Stimulated activated CD4-positive, alpha-beta T cell treated with anti-CD3 and anti-CD28 coated beads, Interleukin-4, amount 100 ng/mL, for 24 hours (primary cell): ENCODE results near the gene USP7.
A peak's percentile ranks its signal among the peaks of the same experiment; 100 is the strongest.
"Not testable (repeated sequence)": the region's sequence is repeated elsewhere in the genome, so short reads cannot be mapped to it uniquely, and the experiment has no call there.

Experiments used
- DNase-seq: peaks from one replicate; pipeline ENCODE4 v3.0.0-alpha.2; 2020

USP7 gene

GRCh38 chr16:8898660-8899318, 64.9 kb downstream of the USP7 start:
- no peak for DNase-seq

- DNase-seq, result no peak
Observed at GRCh38 chr16:8894736-8895334, 68.9 kb downstream of the USP7 start.

- DNase-seq, result no peak
Observed at GRCh38 chr16:8893976-8894690, 69.6 kb downstream of the USP7 start.

- DNase-seq, result no peak
Observed at GRCh38 chr16:8893426-8893825, 70.3 kb downstream of the USP7 start.

GRCh38 chr16:8892101-8892575, 71.6 kb downstream of the USP7 start:
- peak; percentile 13 for DNase-seq

DNA sequence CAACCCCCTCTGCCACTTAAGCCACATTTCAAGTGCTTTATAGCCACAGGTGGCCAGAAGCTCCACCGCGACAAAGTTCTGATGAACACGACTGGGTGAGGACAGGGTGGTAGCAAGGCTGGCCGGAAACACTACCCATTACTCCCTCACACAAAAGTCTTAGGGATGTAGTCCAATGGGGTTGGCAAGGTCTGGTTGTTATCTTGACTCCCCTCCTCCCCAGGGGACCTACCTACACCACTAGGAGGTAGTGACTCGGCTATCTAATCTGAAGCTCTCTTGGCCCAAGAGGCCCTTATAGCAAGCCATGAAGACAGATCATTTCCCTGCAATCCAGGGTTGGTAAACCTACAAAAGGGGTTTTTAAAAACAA, 73.2 kb downstream of the USP7 start:
- DNase-seq, result no peak

- DNase-seq, result no peak
Observed at GRCh38 chr16:8889893-8890548, 73.7 kb downstream of the USP7 start.

DNA sequence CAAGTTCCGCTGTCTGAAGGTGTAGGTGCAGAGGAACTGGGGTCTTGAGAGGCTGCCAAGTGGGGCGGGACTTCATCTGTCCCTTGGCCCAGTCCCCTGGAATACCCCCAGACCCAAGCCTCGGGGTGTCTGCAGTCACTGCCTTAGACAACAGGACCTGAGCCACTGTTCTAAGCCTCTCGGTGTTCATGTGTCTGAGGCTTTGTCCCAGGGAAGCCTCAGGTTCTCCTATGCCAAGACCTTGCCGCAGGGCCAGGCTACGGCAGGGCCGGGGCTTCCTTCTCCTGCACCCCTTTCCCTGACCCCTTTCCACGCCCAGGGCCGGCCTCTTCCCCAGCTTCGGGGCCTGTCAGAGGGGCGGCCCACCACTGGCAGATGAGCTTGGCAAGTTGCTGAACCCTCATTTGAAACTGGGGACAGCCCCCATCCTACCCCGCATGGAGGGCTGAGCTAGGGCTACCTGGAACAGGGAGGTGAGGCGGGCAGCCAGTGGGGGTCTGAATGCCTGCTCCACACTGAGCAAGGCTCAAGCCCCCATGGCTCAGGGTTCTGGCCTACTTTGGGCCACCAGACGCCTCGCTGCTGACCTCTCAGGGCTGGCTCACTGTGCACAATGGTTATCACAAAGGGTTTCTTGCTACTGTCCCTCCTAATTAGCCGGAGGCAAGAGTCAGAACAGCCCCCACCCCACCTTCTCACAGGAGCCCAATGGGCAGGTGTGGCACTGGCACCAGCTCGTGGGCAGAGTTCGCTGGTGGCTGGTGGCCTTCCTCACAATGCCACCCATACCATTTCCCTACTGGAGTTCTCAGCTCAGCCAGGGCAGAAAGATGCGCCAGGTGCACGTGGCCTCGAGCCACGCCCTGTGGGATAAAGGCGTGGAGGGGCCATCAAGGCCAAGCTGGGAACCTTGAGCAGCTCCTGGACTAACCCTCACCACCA, 74.5 kb downstream of the USP7 start:
- DNase-seq, result no peak

DNA sequence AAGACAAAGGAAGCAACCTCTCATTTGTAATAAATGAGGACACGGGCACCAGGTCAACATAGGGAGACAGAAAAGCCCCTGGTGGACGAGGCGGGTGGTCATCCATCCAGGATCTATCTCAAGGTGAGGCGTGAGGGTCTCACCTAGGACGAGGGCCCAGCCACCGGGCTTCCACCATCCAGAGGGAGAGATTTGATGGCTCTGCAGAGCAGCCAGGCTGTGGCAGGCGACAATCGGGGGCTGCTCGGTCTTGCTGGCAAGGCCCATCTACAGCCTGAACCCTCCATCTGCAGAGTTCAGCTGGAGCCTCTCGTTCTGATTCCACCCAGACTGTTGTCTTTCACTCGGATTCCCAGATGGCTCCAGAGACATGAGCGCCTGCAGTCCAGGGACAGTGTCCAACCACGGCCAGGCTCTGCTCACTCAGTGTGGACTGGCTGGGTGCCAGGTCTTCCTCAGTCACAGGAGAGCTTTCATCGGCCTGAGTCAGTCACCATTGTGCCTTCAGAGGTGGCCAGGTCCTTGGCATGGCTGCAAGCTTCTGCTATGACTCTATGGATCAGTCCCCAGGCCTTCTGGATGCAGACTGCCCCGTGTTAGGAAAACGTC, 75.7 kb downstream of the USP7 start:
- DNase-seq, result no peak

- no peak for DNase-seq
Observed at GRCh38 chr16:8887431-8887765, 76.3 kb downstream of the USP7 start.

DNA sequence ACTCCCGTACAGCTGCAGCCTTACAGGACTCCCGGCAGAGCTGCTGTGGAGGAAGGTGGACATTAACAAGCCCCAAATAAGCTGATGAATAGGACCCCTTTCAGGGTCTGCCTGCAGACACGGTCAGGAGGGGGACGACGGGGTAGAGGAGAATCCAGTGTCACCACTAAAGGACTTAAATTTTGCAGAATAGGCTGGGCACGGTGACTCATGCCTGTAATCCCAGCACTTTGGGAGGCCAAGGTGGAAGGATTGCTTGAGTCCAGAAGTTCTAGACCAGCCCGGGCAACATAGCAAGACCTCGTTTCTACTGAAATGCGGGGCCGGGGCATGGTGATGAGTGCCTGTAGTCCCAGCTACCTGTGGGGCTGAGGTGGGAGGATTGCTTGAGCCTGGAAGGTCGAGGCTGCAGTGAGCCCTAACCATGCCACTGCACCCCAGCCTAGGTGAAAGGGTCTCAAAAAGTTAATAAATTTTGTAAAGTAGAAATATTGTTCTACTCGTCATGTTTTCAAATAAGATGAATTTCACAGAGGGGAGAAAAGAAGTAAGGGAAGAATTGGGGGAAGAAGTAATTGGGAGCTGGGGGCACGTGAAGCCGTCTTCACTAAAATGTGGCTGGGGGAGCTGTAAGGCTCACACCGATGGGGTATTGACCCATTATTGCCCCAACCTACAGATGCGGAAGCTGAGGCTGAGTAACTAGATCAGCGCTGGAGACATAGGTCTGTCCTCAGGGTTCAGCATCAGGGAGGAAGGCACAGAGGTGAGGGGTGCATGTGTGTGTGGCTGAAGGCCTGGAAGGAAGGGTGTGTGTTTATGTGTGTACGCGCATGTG, 76.9 kb downstream of the USP7 start:
- no peak for DNase-seq

DNA sequence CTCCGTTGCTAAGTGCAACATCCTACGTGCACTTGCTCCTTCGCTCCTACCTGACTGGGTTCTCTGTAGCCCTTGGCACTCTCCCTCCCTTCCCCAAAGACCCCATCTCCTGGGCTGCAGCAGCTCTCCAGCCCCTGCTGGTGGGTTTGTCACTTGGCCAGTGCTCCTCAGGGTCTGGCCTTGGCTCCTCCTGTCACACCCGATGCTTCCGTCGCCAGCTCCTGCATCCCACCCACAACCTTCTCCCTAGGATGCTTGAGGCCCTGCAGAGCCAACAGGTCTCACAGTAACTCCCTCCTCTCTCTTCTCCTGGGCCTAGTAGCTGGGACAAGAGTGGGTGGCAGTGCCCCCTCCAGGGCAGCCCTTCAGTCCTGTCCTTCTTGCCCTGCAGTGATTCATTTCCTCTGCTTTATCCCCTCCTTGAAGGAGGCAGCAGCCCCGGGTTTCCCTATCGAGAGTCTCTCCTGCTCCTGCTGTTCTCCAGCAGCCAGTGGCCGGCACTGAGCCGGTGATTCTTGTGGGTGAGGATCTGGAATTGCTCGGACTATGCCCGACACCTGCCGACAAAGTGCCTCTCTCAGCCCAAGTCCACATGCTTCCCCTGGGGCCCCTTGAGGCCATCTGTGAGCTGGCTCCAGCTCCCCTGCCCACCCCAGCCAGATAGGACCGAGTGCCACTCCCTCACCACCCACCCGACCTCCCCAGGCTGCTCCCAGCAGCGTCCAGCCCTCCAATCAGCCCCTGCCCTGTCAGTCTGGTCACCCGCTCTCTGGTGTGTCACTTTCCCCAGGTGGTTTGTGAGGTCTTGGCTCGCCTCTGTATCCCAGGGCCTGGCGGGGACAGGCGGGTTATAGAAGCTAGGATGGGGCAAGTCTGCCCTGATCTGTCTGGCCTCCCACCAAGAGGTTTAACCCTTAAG, 77.8 kb downstream of the USP7 start:
- DNase-seq, result no peak

DNA sequence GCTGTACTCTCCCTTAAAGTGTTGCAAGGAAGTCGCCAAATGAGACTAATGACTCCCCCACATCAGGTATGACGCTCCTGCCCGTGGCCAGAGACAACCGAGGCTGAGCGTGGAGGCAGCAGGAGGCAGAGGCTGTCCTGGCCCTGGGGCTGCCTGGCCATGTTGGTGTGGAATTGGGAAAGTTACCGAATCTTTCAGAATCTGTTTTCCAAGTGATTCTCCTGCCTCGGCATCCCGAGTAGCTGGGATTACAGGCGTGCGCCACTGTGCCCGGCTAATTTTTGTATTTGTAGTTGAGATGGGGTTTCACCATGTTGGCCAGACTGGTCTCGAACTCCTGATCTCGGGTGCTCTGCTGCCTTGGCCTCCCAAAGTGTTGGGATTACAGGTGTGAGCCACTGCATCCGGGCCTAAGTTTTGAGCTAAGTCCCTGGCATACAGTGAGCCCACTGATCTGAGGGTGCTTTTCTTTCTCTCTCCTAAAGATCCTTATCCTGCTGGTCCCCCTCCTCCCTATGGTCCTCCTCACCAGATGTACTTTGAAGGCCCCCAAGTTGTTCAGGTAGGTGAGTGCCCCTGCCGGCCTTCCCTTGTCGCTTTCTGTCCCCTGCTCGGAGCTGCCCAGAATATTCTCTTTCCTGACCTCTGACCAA, 80.9 kb downstream of the USP7 start:
- DNase-seq, result no peak

- no peak for DNase-seq
Observed at GRCh38 chr16:8882041-8882617, 81.6 kb downstream of the USP7 start, which contains the start of gene LITAFD. Gene LITAFD, plus strand, starts transcription at chr16:8882351. Its CDS starts 2,005 bp downstream, at chr16:8884356.

- DNase-seq, result no peak
Observed at GRCh38 chr16:8880839-8881510, 82.7 kb downstream of the USP7 start.

- DNase-seq, result no peak
Observed at GRCh38 chr16:8878523-8878911, 85.2 kb downstream of the USP7 start.

DNA sequence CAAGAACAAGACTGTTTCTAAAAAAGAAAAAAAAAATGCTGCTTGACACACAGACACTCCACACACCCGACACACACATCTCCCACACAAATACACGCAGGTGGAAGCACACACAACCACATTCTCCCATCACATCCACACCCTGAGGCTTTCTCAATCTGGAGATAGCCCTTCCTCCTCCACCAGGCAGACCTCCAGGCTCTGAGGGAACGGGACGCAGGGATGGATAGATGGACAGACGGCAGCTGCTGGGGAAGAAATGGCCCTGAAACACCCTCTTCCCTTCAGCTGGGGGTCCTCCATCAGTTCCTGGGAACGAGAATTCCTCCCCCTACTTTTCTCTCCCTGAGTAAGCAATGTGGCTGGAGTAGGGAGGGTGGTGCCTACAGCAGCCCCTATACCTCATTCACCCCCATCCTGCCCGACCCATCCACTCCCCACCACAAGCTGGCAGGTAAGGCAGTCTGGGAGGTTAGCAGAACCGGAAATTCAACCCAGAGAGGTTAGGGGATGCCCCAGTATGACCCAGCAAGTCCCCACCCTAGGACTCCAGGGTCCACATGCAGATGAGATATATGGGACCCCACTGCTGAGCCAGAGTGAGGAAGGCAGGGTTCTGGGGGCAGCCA, 85.7 kb downstream of the USP7 start:
- DNase-seq, result no peak

DNA sequence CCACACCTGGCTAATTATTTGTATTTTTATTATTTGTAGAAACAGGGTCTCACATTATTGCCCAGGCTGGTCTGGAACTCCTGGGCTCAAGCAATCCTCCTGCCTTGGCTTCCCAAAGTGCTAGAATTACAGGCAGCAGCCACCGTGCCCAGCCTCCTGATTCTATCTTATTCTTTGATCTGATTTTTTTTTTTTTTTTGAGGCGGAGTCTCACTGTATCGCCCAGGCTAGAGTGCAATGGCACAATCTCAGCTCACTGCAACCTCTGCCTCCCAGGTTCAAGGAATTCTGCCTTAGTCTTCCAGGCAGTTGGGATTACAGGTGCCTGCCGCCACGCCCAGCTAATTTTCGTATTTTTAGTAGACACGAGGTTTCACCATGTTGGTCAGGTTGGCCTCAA, 88.4 kb downstream of the USP7 start:
- DNase-seq, result not testable (repeated sequence)
